GM12878 (cell line): ENCODE measurements around the gene OTOGL. TPM values are rescaled to one million over a fixed set of nuclear protein-coding genes. Genes with fewer than 3 reads are reported as not detected.

Source experiments
- ATAC-seq: fragments of 200-7000 bp; cut with Tn5 transposase; 3 replicates; pipeline ENCODE4 v1.9.1; 2020; ENCODE audit warnings: mild to moderate bottlenecking, moderate library complexity
- BruUV-seq: library from RNA; stranded (reverse); fragments of 400-500 nt; replicated peaks from 2 replicates; lab custom pipeline; 2021; lab: Mats Ljungman, UMichigan
- CTCF ChIA-PET: fragments of 300-600 bp; sonication (Branson Sonifier 250); formaldehyde crosslinking; extraction: SDS; loops from one replicate; lab custom pipeline; 2021; ENCODE audit warnings: inconsistent platforms; lab: Yijun Ruan, JAX
- POLR2A ChIA-PET: fragments of 350-600 bp; formaldehyde crosslinking; extraction: SDS; loops from one replicate; lab custom pipeline; 2021; ENCODE audit warnings: inconsistent platforms; lab: Charles Lee
- RAD21 ChIA-PET: fragments of 300-600 bp; sonication (Branson Sonifier 250); formaldehyde crosslinking; loops from one replicate; lab custom pipeline; 2023; ENCODE audit warnings: antibody characterized with exemption; ENCODE audit not compliant: unreplicated experiment; lab: Charles Lee
- SMC1A ChIA-PET: fragments of 300-600 bp; sonication (Branson Sonifier 250); formaldehyde crosslinking; loops from one replicate; lab custom pipeline; 2023; ENCODE audit not compliant: unreplicated experiment, uncharacterized antibody; lab: Charles Lee
- DNase-seq: peaks from one replicate; pipeline ENCODE4 v3.0.0-alpha.2; 2011; ENCODE audit warnings: low read depth, low spot score
- FAIRE-seq: peaks from 3 replicates; lab custom pipeline; 2011; peaks lifted over from hg19 to GRCh38; lab: Jason Lieb, UNC
- H2AFZ ChIP-seq: 2 replicates; pipeline ENCODE4 v1.6.0; 2011; ENCODE audit warnings: low read depth, low read length, control low read depth; ENCODE audit not compliant: control insufficient read depth
- H3K27ac ChIP-seq: 2 replicates; pipeline ENCODE4 v1.5.1; 2011; ENCODE audit warnings: control low read depth; ENCODE audit not compliant: control insufficient read depth, insufficient read depth
- H3K27me3 ChIP-seq, 2 experiments: replicated peaks in 1 of 2; 2 replicates each; pipeline versions ENCODE4 v1.6.0 to v1.6.1; 2011; ENCODE audit warnings: low read length in 1 of 2; ENCODE audit not compliant: control insufficient read depth in 2 of 2, insufficient read depth in 2 of 2
- H3K36me3 ChIP-seq, 2 experiments: 2 replicates each; pipeline ENCODE4 v1.5.1; 2011; ENCODE audit warnings: low read length in 1 of 2; ENCODE audit not compliant: control insufficient read depth in 2 of 2, insufficient read depth in 2 of 2
- H3K4me1 ChIP-seq: 2 replicates; pipeline ENCODE4 v1.6.1; 2011; ENCODE audit warnings: mild to moderate bottlenecking, low read length, moderate library complexity, mixed read lengths; ENCODE audit not compliant: control insufficient read depth, insufficient read depth
- H3K4me2 ChIP-seq: 2 replicates; pipeline ENCODE4 v1.6.0; 2011; ENCODE audit warnings: control low read depth; ENCODE audit not compliant: control insufficient read depth, insufficient read depth
- H3K4me3 ChIP-seq: fragments of 200-600 bp; sonication (generic); 2 replicates; pipeline ENCODE4 v1.5.1; 2016
- H3K79me2 ChIP-seq: 2 replicates; pipeline ENCODE4 v1.6.0; 2011; ENCODE audit warnings: low read length; ENCODE audit not compliant: control insufficient read depth, insufficient read depth
- H3K9ac ChIP-seq: 2 replicates; pipeline ENCODE4 v1.8.0; 2011; ENCODE audit warnings: low read length, control low read depth, mixed read lengths; ENCODE audit not compliant: control insufficient read depth, insufficient read depth
- H3K9me3 ChIP-seq: replicated peaks from 3 replicates; pipeline ENCODE4 v1.5.1; 2011; ENCODE audit warnings: mild to moderate bottlenecking, low read length; ENCODE audit not compliant: control insufficient read depth, insufficient read depth
- H4K20me1 ChIP-seq: 2 replicates; pipeline ENCODE4 v1.6.0; 2011; ENCODE audit not compliant: control insufficient read depth, insufficient read depth
- ATF7 ChIP-seq: fragments of 450-650 bp; IDR thresholded peaks from 2 replicates; pipeline ENCODE4 v1.6.1; 2016; ENCODE audit warnings: low read depth, mild to moderate bottlenecking
- BCL3 ChIP-seq: IDR thresholded peaks from 2 replicates; pipeline ENCODE4 v1.6.1; 2011; ENCODE audit warnings: borderline replicate concordance, low read depth, mild to moderate bottlenecking, moderate library complexity, low read length; ENCODE audit not compliant: insufficient read depth, poor library complexity, severe bottlenecking
- BMI1 ChIP-seq: fragments of 450-650 bp; IDR thresholded peaks from 2 replicates; pipeline ENCODE4 v1.6.1; 2016; ENCODE audit warnings: mild to moderate bottlenecking, moderate library complexity, borderline replicate concordance
- CHD4 ChIP-seq: fragments of 200-600 bp; sonication (generic); IDR thresholded peaks from 2 replicates; pipeline ENCODE4 v1.6.1; 2016; ENCODE audit warnings: mild to moderate bottlenecking
- E4F1 ChIP-seq: fragments of 450-650 bp; IDR thresholded peaks from 2 replicates; pipeline ENCODE4 v1.6.1; 2018; ENCODE audit warnings: borderline replicate concordance, mild to moderate bottlenecking; ENCODE audit not compliant: partially characterized antibody
- JUNB ChIP-seq: IDR thresholded peaks from 2 replicates; pipeline ENCODE4 v1.6.1; 2016; ENCODE audit warnings: antibody characterized with exemption, mild to moderate bottlenecking
- POLR2A ChIP-seq: IDR thresholded peaks from 2 replicates; pipeline ENCODE4 v1.6.1; 2011; ENCODE audit warnings: low read depth, mild to moderate bottlenecking, low read length
- RFX5 ChIP-seq: IDR thresholded peaks from 2 replicates; pipeline ENCODE4 v1.6.1; 2011; ENCODE audit warnings: low read depth, low read length, improper control_type of control experiment
- RUNX3 ChIP-seq: IDR thresholded peaks from 2 replicates; pipeline ENCODE4 v1.6.1; 2012; ENCODE audit warnings: low read length, inconsistent platforms
- SMC3 ChIP-seq: IDR thresholded peaks from 2 replicates; pipeline ENCODE4 v1.6.1; 2011; ENCODE audit warnings: low read length, improper control_type of control experiment, borderline replicate concordance
- SPI1 ChIP-seq: IDR thresholded peaks from 2 replicates; pipeline ENCODE4 v1.6.1; 2011; ENCODE audit warnings: low read depth, mild to moderate bottlenecking, low read length, moderate library complexity, borderline replicate concordance; ENCODE audit not compliant: insufficient read depth
- TCF7 ChIP-seq: IDR thresholded peaks from 2 replicates; pipeline ENCODE4 v1.6.1; 2014; ENCODE audit warnings: antibody characterized with exemption, borderline replicate concordance
- USF1 ChIP-seq: IDR thresholded peaks from 2 replicates; pipeline ENCODE4 v1.6.1; 2011; ENCODE audit warnings: borderline replicate concordance, low read depth, mild to moderate bottlenecking, moderate library complexity, mixed read lengths, low read length; ENCODE audit not compliant: insufficient read depth; ENCODE audit errors: extremely low read length
- WRNIP1 ChIP-seq: IDR thresholded peaks from 2 replicates; pipeline ENCODE4 v1.6.1; 2011; ENCODE audit warnings: low read depth, low read length, improper control_type of control experiment, borderline replicate concordance
- YBX1 ChIP-seq: fragments of 450-650 bp; IDR thresholded peaks from 2 replicates; pipeline ENCODE4 v1.6.1; 2016; ENCODE audit warnings: antibody characterized with exemption
- WGBS: methylation state at CpG from one replicate; pipeline ENCODE4 v1.1.6; 2016; ENCODE audit warnings: low lambda C conversion rate; ENCODE audit not compliant: insufficient replicate concordance, insufficient coverage; ENCODE audit errors: missing lambda C conversion rate; 5-methylcytosine and 5-hydroxymethylcytosine counted together
- in situ Hi-C: fragments of 300-500 bp; cut with MboI; formaldehyde crosslinking; loops from 9 replicates; pipeline ENCODE4 v1.14.3; 2018; ENCODE audit warnings: mixed read lengths
- intact Hi-C: fragments of 100-400 bp; cut with micrococcal nuclease; formaldehyde crosslinking; loops from one replicate; pipeline ENCODE4 v1.14.2; 2022; ENCODE audit not compliant: unreplicated experiment
- polyA plus RNA-seq, 11 experiments: library from polyadenylated mRNA; depleted of rRNA in 4 of 11; unstranded in 6 of 11; stranded (reverse) in 5 of 11; fragments of >200 nt; fragmentation: Nextera tagmentation in 4 of 11; fragmentation: Illumina TruSeq in 1 of 11; extraction: Ambion mirVana in 4 of 11; extraction: Trizol in 1 of 11; gene quantifications; 1 replicate in 1 of 11; 2 replicates in 10 of 11; pipeline versions ENCODE4 v1.2.1 to v1.2.3, GENCODE V29; 2011 to 2016; ENCODE audit warnings: inconsistent platforms in 2 of 11, missing spikeins in 2 of 11, low read depth in 1 of 11
- total RNA-seq, 4 experiments: library from RNA; depleted of rRNA in 3 of 4; stranded (reverse); fragments of >200 nt in 3 of 4; fragmentation: Illumina TruSeq in 1 of 4; extraction: Trizol in 1 of 4; gene quantifications; 2 replicates each; pipeline versions ENCODE4 v1.2.1 to v1.2.3, GENCODE V29; 2013 to 2021

OTOGL gene
- total and polyA plus RNA-seq, 10 of the 15 experiments (the other 5 are each of a cell fraction or from before 2014, with no cell fraction given) = 0.04 to 3.7 (median 0.27) TPM

GRCh38 chr12:80406253-80406652 lies 306.9 kb downstream of the OTOGL start:
- in situ Hi-C loops (no loop called here), intact Hi-C loops (no loop called here)
- RAD21 ChIA-PET = no interaction called here
- no peaks in the 10 kb centered on the region for H3K9me3 ChIP-seq
- POLR2A ChIA-PET = no interaction called here
- no peaks in the 10 kb centered on the region for H3K36me3 ChIP-seq
- DNase-seq (no peak), FAIRE-seq (no peak), ATAC-seq (no peak)
- no peak overlapping the region for H3K27ac ChIP-seq
- no peaks in the 10 kb centered on the region for H3K79me2 ChIP-seq
- CTCF ChIA-PET = no interaction called here
- no peak overlapping the region for H3K4me2 ChIP-seq
- peak; percentile 63; the same call in 1 of the 2 replicates for TF ChIP-seq SPI1
- TF ChIP-seq RFX5 = no peak
- H3K9ac ChIP-seq = no peak overlapping the region
- H4K20me1 ChIP-seq = no peaks in the 10 kb centered on the region
- H3K4me1 ChIP-seq = no peaks in the 10 kb centered on the region
- no peak overlapping the region for H3K4me3 ChIP-seq
- no peaks in the 10 kb centered on the region; a peak in 1 of 4 replicates for H3K27me3 ChIP-seq
- no peak overlapping the region for H2AFZ ChIP-seq
- SMC1A ChIA-PET = no interaction called here
- BruUV-seq = no TSS peak

GRCh38 chr12:80411787-80412186 lies 312.4 kb downstream of the OTOGL start:
- DNase-seq = no peak
- Histone ChIP-seq H3K4me1 (peaks cover 6% of the 10 kb centered on the region; the same call in 1 of the 2 replicates), H3K4me2 (no peak overlapping the region), H3K27ac (no peak overlapping the region), H2AFZ (no peak overlapping the region), H4K20me1 (no peaks in the 10 kb centered on the region), H3K9me3 (no peaks in the 10 kb centered on the region), H3K4me3 (no peak overlapping the region), H3K79me2 (no peaks in the 10 kb centered on the region), H3K27me3 (no peaks in the 10 kb centered on the region), H3K36me3 (no peaks in the 10 kb centered on the region), H3K9ac (no peak overlapping the region)
- 0% methylated on average over 3 of the region's 3 CpGs for WGBS
- ChIA-PET POLR2A (no interaction called here), CTCF (interaction anchor here (0.9 kb wide), 1 partner anchor 9 kb away, joined by 3 read pairs; no protein-coding TSS in a partner anchor), RAD21 (no interaction called here), SMC1A (interaction anchor here (1.7 kb wide), 1 partner anchor 10 kb away, joined by 5 read pairs; no protein-coding TSS in a partner anchor)
- no TSS peak for BruUV-seq
- in situ Hi-C loops (no loop called here), intact Hi-C loops (loop anchor here (1.0 to 10.0 kb wide), 6 partner anchors 214 to 1213 kb away; no protein-coding TSS in a partner anchor)
- peak; percentile 91 for ATAC-seq
- FAIRE-seq = no peak
- TF ChIP-seq ATF7 = no peak
- no peak for TF ChIP-seq POLR2A
- TF ChIP-seq BCL3 = no peak
- no peak for TF ChIP-seq TCF7
- no peak for TF ChIP-seq JUNB
- no peak for TF ChIP-seq BMI1
- no peak for TF ChIP-seq USF1
- no peak for TF ChIP-seq WRNIP1
- no peak for TF ChIP-seq RUNX3
- no peak for TF ChIP-seq YBX1
- TF ChIP-seq CHD4 = no peak
- TF ChIP-seq E4F1 = no peak
- no peak for TF ChIP-seq SMC3
